DMS53 treated with DMSO at 0.1 percent for 48 hours (cell line): Measurements from ENCODE around the gene TPST2.

ENCODE experiments used
- DNase-seq: peaks from one replicate; lab custom pipeline; 2025; ENCODE audit not compliant: unreplicated experiment; lab: John Stamatoyannopoulos, UW

The TPST2 gene

DNA sequence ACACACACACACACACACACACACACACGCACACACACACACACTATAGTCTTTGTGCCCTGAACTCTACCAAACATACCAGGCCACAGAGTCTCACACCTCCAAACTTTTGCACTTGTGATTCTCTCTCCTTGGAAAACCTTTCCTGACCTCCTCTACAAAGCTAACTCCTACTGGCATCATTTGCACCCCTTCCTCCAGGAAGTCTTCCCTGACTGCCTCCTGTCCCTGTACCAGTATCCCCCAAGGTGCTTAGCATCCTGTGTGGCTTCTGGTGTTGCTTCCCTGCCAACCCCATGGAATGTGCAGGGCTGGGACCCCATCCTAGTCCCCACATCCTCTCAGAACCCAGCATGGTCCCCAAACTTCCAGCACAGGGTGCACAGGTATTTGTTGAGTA lies 8.9 kb downstream of the TPST2 start:
- DNase-seq, result no peak

GRCh38 chr22:26580240-26580962 lies 9.5 kb downstream of the TPST2 start:
- no peak for DNase-seq

DNA sequence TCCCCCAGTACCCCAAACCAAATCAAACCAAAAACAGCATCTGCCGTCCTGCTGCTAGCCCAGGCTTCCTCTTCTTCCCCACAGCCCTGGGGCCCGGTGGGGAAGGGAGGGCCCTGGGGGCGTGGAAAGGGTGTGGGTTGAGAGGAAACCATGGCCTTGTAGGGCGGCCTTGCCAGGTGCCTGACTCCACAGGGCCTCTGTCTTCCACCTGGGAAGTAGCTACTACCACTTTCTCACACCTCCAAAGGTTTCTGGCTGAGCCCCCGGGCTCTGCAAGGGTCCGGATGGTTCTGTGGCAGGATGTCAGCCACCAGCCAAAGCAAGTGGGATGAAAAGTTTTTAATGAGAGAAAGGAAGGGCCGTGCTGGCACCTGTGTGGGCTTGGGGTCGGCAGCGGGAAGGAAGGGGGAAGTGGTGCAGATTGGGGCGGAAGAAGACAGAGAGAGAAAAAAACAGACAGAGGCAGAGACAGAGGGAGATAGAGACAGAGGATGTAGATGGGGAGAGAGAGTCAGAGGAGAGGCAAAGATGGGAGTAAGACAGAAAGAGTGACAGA lies 10.5 kb downstream of the TPST2 start:
- DNase-seq, result no peak

DNA sequence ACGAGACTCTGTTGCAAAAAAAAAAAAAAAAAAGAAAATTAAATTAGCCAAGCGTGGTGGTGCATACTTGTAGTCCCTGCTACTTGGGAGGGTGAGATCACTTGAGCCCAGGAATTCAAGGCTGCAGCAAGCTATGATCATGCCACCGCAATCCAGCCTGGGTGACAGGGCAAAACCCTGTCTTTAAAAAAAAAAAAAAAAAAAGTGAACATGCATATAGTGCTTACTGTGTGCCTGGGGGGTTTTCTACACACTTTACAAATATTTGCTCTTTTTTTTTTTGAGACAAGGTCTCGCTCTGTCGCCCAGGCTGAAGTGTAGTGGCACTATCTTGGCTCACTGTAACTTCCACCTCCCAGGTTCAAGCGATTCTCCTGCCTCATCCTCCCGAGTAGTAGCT lies 12.9 kb downstream of the TPST2 start:
- DNase-seq, result no peak

DNA sequence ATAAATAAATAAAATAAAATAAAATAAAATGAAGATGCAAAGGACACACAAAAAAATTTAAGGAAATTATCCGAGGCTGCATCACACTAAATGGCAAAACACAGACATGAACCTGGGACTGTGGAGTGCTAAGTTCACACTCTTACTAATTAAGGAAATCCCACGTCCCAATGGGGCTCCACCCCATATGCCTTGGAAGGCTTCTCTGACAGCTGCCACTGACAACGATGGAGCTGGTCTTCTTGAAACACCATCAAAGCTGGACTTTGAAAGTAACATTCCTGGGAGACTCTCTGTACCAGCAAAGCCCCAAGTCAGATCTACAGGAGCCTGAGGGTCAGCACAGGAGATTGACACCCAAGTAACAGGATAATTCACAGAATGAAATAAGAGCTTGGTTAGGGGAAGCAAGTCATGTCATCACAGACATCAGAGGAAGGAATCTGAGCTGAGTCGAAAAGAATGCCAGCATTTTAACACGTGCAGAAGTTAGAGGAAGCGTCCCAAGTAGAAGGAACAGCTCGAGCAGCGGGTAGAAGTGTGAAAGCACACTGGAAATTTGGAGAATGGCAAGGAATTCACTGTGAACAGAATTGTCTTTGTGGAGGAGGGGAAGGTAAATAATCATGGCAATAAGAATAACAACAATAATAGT lies 13.8 kb downstream of the TPST2 start:
- no peak for DNase-seq

DNA sequence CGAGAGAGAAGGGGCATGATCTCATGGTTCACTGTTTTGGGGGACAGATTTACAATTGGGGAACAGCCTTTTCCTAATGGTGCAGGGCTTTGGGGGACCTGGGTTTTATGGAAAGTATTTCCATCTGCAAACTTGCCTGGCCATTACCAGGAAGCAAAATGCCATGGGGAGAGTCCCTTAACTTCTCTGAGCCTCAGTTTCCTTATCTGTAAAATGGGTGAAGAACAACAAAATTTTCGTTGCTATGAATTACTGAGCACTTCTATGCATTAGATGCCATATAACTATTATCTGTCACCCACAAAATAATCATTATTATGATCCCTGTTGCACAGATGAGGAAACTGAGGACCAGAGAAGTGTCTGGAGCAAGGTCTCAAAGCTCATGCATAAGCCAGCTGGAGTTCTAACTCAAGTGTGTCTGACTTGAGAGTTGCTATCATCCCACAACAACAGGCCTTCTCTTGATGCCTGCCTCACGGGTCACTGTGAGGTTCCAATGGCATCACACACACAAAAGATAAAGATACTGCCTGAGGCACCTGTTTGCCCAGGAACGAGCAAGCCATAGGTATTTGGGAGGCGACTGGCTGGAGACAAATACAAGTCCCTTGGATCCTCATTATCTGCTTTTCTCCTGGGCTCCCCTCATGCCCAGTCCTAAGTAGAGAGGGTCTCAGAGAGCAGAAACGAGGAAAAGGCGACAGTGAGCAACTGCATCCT lies 15.8 kb downstream of the TPST2 start:
- DNase-seq, result no peak

DNA sequence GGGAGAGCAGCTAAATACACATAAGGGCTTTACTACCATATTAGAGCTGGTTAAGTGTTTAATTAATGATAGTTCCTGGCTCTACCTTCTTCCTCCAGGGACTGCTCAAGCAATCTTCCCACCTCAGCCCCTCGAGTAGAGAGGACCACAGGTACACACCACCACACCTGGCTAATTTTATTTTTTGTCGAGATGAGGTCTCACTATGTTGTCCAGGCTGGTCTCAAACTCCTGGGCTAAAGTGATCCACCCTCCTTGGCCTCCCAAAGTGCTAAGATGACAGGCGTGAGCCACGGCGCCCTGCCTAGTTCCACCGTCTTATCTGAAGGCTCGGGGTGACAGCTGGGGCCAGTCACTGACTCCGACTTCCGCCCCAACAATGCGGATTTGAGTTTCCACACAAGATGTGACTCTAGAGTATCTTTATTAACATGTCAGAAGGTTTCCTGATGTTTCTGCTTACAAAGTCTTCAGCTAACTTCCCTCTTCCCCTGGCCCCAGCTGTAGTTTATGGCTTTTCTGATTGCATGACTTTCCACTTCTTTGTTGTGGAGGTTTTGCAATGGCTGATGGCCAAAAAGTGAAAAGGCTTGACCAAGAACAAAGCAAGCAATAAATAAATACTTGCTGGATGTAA lies 16.8 kb downstream of the TPST2 start:
- DNase-seq, result no peak

GRCh38 chr22:26570864-26571525 lies 18.9 kb downstream of the TPST2 start:
- no peak for DNase-seq

- no peak for DNase-seq
Measured at GRCh38 chr22:26570115-26570514, 19.8 kb downstream of the TPST2 start.

DNA sequence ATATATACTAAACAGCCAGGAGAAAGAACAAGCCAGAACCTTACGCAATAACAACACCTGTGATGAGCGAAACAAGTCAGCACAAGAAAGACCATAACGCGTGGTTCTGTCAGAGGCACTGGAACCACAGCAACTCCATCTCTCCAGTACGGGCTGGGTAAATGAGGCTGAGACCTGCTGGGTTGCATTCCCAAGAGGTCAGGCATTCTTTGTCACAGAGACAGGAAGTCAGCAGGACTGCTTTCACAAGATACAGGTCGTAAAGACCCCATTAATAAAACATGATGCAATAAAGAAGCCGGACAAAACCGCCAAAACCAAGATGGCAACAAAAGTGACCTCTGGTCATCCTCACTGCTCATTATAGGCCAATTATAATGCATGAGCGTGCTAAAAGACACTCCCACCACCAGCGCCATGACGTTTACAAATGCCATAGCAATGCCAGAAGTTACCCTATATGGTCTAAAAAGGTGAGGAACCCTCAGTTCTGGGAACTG lies 21.7 kb downstream of the TPST2 start:
- DNase-seq, result no peak

GRCh38 chr22:26567610-26568009 lies 22.3 kb downstream of the TPST2 start:
- no peak for DNase-seq

DNA sequence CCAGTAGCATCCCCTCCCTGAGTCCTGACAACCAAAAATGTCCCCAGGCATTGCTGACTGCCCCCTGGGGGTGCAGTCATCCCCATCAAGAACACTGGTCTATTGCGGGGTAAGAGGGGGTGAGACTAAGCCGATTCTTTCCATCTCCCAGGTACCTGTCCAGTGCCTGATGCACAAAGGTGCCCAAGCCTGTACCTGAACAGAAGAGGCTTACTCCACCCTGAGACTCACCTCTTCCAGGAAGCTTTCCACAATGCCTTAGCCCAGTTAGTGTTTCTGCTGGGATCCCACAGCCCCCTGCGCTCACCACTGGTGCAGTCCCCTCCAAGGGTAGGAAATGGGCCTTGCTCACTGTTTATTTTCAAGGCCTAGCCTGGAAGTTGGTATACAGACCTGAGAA lies 22.9 kb downstream of the TPST2 start:
- no peak for DNase-seq

DNA sequence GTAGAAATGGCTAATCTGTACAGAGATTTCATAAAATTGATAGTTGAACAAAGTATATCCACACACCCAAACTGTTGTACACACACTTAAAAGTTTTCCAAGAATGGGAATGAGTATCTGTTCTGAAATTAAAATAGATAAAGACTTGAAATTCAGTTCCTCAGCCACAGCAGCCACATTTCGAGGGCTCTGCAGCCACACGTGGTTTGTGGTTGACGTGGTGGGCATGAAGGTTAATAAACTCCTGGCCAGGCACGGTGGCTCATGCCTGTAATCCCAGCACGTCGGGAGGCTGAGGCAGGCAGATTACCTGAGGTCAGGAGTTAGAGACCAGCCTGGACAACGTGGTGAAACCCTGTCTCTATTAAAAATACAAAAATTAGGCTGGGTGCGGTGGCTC lies 24.0 kb downstream of the TPST2 start:
- DNase-seq, result no peak

DNA sequence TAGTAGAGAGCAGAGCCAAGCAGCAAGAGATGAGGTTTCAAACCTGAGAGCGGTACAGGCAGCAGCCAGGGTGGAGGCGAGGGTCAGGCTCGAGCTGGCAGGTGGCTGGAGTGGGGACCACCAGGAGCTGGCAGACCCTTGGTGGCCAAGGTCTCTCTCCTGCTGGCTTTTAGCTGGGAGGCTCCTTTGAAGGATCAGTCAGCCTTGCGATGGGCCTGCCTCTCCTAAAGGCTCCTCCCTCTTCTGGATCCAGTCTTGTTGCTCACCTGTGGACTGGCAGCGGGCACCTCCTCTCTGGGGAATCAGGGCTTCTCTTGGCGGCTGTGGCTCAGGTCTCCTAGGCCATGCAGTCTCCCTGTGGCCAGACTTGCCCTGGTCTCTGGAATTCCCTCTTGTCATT lies 24.8 kb downstream of the TPST2 start:
- DNase-seq, result no peak

DNA sequence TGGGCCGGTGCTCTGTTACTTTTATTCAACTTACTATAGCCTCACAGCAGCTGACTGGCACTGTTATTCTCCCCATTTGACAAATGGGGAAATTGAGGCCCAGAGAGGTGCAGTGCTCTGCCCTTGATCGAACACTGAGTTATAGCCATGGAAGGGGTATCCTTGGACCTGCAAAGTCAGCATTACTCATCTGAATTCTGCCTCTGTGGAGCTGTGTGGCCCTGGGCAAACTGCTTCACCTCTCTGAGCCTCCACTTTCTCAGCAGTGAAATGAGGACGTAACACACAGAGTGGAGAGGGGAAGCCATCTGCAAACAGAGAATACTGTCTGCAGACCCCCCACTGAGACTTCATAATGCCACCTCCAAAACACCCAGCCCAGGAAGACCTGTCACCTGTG lies 25.3 kb downstream of the TPST2 start:
- DNase-seq, result no peak

GRCh38 chr22:26564181-26564580 lies 25.8 kb downstream of the TPST2 start:
- no peak for DNase-seq

GRCh38 chr22:26563022-26563421 lies 26.9 kb downstream of the TPST2 start:
- DNase-seq, result no peak

- DNase-seq, result no peak
Measured at GRCh38 chr22:26561756-26562417, 28.0 kb downstream of the TPST2 start.

GRCh38 chr22:26559961-26560575 lies 29.9 kb downstream of the TPST2 start:
- no peak for DNase-seq
